ENCODE results near the gene CDH13.
A peak's percentile ranks its signal among the peaks of the same experiment; 100 is the strongest.

The CDH13 gene

DNA sequence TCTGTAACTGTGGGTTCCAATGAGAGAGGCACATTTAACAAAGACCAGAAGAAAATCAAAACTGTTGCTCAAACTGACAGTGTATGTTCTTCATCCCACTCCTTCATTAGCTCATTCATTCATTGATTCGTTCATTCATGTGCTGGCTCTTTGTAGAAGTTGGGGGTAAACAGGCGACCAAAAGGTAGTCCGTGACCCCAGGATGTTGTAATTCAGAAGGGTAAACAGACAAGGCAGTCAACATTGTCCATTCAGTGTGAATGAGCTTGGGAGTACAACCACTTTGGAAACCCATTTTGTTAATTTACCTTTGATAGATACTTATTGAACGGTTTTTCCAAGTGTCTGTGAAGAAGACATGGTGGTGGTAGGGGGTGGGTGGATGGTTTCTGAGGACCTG, 26.1 kb downstream of the CDH13 start:
- DNase-seq (ENCODE audit: low spot score): no peak

DNA sequence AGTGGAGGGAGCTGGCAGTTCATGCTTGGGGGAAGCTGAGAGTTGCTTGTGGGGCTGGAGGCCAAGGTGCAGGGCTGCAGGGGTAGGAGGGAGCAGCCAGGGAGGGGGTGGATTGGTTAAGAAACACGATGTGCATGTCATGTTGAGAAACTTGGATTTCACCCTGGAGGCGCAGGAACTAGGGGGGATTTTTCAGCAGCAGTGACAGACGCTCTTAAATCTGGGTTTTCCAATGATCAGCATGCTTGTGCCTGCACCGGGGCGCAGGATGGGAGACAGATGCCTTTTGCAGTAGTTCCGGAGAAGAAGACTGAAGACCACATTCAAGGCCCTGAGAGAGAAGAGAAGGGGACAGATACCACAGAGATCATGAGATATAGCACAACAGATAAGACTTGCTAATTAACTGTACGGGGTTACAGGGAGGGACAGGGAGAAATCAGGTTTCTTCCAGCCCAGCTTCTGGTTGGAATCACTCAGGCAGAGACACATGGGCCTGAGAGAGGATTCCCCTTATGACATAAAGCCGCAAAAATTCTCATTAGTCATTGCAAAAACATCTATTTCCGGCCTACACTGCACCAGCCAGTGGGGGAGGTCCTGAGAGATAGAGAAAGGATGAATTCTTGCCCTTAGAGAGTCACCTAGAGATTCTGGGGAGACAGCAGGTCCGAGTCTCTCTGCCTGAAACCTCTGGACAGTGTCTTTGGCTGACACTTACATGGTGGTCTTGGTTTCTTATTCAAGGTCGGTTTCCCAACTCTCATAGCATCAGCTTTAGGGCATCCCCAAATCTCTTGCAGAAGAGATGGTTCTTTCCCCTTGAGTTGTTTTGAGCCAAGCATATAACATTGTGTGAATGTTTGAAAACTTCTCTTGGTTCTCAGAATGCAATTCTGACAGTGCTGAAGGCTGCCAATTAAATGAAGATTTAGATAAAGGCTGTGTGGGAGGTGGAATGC, 27.1 kb downstream of the CDH13 start:
- DNase-seq (ENCODE audit: low spot score): peak; percentile 84

DNA sequence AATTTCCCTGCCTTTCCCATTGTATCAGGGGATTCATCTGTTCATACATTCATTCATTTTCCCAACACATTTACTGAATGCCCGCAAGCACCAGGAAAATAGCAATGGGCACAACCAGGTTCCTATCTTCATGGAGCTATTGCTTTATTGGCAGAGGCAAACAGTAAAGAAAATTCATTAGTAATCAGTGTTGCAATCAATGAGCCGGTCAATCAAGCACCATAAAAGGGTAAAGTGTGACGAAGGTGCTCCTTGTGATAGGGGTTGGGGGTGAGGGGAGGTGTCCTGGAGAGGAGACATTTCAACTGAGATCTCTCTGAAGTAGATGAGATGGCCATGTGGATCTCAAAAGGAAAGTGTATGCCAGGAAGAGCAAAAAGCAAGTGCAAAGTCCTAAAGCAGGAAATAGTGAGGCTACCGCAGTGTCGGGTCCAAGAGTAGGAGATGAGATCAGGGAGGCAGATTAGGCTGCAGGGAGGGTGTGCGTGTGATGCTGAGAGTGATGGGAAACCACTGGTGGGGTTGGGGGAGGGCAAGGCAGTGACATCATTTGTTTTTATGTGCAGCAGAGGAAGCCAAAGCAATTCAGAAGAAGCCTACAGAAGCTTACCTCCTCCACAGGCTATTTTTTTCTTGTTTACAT, 28.4 kb downstream of the CDH13 start:
- DNase-seq (ENCODE audit: low spot score): no peak

DNA sequence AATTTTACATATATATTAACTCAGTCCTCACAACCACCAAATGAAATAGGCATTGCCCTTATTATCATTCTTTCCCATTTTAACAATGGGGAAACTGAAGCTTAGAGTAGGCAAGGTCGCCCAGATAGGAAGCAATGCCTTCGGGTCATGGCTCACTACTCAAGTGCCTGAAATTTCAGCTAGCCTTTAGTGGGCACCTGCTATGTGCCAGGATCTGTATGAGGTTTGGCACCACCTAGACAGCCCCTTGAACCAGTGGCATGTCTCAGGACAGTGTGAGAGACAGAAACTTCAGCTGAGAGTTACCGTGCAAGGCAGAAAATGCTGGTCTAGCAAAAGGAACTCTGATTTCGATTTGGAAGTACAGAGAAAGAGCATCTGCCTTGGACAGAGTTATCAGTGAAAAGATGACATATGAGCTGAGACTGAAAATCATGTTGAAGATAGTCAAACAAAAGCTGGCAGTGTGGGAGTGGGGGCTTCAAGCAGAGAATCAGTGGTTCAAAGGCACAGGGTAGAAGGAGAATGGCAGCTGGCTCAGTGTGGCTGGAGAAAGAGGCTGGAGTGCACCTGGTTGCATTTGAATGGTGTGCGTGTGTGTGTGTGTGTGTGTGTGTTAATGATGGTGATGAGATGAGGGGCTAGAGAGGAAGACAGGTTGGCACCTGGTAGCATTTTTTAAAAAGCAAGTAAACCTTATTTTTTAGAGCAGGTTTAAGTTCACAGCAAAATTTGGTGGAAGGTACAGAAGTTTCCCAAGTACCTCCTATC, 29.1 kb downstream of the CDH13 start:
- DNase-seq (ENCODE audit: low spot score): no peak

DNA sequence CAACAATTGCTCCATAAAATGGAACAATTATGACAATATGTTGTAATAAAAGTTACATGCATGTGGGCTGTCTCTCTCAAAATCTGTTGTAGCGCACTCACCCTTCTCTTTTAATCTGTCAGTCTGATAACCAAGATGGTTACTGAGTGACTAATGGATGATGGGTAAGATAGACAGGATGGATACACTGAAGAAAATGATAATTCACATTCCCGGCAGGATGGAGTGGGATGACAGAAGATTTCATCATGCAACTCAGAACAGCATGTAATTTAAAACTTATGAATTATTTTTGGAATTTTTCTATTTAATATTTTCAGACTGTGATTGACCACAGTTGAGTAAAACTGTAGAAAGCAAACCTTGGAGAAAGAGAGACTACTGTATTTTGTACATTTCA, 30.5 kb downstream of the CDH13 start:
- DNase-seq (ENCODE audit: low spot score): peak; percentile 18

DNA sequence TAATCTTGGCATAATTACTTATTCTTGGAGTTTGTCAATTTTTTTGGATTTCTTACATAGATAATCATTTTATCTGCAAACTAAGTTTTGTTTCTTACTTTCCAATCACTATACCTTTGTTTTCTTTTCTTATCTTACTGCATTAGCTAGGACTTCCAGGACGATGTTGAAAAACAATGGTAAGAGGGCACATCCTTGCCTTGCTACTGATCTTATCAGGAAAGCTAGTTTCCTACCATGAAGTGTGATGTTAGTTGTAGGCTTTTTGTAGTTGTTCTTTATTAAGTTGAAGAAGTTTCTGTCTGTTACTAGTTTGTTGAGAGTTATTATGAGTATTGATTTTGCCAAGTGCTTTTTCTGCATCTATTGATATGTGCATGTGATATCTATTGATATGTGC, 31.0 kb downstream of the CDH13 start:
- DNase-seq (ENCODE audit: low spot score): no peak

DNA sequence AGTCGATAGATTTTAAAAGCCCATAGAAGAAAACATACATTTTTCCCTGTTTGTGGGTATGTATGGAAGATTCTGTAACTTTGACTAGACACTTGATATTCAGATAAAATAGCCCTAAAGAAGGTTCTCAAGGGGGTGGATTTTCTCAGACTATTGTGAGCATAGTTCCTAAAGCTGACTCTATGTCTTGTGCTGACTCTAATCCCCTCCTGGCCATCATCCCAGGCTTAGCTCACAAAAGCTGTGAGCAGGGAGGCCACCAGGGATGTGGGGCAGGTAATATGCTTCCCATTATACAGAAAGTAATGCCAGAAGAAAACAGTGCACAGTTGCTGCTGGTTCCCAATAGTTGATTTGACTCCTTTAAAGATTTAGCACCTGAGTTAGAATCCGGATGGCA, 32.0 kb downstream of the CDH13 start:
- no peak for DNase-seq (ENCODE audit: low spot score)

DNA sequence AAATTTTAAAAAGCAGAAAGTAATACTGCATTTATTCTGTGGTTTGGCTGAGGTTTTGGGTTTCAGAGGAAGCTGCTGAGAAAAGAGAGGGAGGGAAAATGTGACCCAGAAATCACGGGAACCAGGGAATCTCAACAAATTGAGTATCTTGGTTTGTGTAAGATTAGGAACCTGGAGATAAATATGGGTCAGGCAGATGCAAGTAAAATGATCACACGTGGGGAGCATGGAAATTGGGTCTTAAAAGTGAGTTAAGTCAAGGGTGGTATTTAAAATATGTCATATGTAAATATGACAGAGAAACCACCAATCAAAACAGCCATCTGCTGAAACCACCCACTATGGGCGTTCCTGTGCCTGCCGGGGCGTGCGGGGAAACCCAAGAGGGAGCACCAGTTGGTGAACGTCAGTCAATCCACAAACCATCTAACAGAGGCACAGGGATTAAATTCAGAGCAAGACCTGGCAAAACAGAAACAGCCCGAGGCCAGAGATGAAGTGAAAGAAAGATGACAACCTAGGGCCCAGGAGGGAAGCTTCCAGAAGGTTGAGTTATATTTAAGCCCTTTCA, 33.4 kb downstream of the CDH13 start:
- DNase-seq (ENCODE audit: low spot score): no peak

DNA sequence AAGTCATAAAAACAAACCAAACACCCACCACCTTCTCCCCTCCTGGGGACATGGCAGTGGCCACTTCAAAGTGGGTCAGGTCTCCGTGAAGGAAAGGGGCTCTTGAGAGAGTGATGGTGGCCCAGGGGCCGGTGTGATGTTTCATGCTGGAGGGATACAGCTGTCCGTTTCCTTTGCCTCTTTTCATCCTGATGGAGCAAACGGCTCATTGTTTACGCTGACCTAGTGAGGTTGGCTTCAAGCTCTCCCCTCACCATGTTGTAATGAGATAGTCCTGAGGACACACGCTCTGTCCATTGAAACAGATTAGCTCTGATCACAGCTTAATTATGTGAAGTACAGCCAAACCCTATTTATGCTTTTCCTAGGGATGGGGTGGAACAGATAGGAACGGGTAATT, 34.2 kb downstream of the CDH13 start:
- no peak for DNase-seq (ENCODE audit: low spot score)

DNA sequence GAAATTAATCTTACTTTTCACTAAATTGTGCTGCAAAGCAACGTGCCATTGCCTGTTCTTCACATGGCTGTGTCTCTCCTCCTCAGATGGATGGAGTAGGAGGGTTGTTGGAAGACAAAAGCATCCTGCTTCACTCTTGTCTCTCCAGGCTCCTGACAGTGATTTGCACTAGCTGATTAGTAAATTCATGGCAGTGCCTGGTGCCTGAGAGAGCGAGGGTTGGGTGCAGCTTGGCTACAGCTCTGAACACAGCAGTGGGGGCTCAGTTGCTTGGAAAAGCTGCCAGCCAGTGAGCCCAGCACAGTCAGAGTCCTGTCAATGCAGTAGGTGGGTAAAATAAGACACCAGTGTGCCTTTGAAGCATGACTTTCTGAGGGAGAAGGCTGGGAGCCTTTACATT, 37.4 kb downstream of the CDH13 start:
- no peak for DNase-seq (ENCODE audit: low spot score)

DNA sequence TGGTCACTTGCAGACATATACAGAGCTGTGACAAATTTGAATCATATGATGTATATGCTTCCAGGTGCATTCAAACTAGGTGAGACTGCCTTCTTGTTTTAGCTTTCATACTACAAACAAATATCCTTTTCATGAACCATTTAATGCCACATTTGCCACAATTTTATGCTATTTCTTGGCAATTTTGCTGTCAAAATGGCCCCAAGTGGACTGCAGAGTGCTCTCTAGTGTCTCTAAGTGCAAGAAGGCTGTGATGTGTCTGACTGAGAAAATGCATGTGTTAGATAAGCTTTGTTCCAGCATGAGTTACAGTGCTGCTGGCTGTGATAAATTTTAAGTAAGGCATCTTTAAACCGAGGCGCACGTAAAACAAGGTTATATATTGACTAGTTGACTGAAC, 38.3 kb downstream of the CDH13 start:
- DNase-seq (ENCODE audit: low spot score): no peak

DNA sequence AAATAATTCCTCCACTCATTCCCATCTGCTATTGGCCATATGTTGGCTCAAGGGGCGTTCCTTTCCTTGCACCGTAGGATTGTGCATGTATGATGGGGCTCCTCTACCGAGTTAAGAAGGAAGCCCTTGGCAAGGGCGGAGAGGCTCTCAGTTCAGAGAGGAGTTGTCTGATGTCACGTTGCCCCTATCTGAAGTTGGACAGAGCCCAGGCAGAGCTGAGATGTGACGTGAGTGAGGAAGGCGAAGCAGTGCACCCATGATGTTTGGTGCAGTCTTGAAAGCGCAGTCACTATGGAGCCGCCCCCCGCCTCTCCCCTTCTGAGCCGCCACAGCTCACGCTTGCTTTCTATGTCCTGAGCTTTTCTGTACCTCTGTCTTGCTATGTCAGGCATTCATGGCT, 40.7 kb downstream of the CDH13 start:
- no peak for DNase-seq (ENCODE audit: low spot score)

DNA sequence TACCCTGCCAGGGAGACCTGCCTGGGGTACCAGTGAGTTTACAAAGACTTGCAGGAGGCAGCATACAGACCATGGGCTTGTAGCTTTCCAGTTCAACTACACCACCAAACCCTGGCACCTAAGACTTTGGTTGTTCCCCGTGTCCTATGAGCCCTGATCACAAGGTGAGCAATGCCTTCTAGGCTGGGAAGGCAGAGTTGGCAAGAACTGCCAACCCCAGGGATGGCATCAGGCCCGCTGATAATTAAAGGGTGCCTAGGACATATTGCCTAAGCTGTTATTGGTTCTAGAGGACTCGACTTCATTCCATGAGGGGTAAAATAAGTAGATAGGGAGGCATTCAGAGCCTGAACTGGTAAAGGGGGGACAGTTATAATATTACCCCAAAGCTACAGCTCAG, 41.3 kb downstream of the CDH13 start:
- no peak for DNase-seq (ENCODE audit: low spot score)

DNA sequence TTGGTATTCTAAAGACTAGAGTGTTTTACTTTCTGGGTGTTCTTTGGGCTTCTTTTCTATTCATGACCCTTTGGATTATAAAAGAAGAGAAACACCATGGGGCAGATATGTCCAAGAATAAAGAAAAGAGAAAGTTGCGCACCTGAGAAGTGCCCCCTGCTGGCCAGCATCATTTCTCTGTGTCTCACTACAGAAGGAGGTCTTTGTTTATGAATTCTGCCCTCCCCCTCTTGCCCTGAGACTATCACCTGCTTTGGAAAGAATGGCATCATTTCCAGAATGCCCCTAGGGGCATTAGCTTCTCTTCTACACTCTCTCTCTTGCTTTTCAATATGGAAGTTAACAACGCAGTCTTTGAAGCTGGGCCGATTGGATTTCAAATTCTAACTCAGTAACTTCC, 45.0 kb downstream of the CDH13 start:
- no peak for DNase-seq (ENCODE audit: low spot score)

DNA sequence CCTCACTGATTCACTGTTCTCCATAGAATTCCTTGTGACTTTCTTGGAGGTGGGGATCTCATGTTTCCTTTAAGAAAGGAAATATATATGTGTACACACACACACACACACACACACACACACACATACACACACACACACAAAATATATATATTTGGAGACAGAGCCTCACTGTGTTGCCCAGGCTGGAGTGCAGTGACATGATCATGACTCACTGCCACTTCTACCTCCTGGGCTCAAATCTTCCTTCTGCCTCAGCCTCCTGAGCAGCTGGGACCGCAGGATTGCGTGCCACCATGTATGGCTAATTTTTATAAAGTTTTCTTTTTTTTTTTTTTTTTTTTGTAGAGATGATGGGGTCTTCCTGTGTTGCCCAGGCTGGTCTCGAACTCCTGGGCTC, 45.9 kb downstream of the CDH13 start:
- DNase-seq (ENCODE audit: low spot score): no peak

DNA sequence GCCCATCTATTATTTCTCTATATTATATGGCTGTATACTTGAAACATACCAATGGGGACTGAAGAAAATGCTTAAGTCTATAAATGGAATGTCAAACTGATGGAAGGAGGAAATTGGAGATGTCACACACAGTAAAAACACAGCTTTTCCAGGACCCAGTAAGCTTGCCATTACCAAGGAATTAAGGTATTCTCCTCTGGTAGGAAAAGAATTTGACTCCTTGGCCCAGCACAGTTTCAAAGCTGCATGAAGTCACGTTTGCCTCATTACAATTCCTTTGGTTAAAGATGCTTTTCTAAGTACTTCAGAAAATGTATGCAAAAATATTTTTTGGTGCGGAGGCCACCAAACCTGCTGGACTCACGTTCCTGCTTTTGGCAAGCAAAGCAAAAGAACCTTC, 48.5 kb downstream of the CDH13 start:
- no peak for DNase-seq (ENCODE audit: low spot score)

DNA sequence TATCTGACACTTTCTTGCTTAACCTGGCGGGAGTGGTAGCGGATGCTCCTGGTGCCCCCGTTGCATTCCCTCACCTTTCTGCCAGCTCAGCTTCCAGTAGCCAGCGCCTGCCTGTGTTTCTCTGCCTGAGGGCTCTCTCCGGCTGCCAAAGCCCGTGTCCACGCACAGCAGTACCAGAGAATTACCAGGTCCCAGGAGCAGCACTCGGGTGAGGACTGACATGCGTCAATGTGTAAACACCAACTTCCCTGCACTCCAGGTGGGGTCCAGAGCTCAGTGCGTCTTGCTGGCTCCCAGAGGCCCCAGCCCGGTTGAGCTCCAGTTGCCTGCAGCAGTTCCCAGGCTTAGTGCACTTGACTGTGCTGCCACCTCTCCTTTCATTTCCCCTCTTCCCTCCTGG, 54.8 kb downstream of the CDH13 start:
- DNase-seq (ENCODE audit: low spot score): no peak

DNA sequence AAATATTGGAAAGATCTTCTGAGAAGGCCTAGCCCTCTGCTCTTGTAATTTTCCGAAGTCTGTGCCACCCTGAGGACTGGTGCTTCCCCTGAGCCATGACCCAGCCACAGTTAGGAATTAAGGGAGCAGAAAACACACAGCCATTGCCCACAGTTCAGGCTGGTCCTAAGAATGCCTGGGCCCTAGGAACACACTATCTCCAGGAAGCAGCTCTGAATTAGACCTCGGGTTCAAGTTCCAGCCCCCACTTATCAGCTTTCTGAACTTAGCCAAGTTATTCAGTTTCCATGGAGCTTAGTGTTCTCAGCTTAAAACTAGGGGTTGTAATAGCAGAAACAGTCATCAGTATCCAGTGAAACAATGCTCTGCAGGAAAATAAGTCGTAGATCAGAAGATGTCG, 56.0 kb downstream of the CDH13 start:
- DNase-seq (ENCODE audit: low spot score): no peak

DNA sequence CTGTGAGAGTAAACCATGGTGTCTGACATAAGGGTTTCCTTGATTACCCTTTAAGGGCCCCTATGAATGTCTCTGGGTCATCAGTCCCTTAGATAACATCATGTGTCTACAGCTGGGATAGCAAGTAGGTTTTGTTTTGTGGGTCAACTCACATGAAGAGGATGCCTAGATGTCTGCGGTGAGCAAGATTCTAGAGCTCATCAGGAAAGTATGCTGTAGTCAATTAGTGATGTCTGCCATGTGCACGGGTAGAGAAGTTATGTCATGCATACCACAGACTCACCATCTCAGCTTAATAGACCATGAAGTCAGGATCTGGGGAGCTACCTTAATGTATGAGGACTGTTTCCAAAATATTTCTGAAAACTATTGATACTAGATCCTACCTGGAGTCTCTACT, 57.5 kb downstream of the CDH13 start:
- no peak for DNase-seq (ENCODE audit: low spot score)

DNA sequence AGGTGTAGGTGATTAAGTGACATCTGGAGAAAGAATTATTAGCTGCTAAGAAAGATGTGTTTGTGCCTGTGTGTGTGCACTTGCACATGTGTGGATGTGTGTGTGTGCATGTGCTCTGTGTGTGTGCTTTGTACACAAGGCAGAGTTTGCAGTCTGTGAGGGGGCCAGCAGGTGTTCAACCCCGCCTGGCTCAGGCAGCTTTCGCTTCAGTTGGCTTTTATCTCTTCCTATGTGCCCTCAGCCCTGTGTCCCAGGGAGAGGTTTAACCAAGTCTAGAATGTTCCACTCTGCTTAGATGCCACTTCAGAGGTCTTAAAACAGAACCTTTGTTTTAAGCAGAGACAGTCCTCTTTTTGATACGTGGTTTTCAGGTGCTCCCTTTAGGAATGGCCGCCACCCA, 58.8 kb downstream of the CDH13 start:
- DNase-seq (ENCODE audit: low spot score): no peak

DNA sequence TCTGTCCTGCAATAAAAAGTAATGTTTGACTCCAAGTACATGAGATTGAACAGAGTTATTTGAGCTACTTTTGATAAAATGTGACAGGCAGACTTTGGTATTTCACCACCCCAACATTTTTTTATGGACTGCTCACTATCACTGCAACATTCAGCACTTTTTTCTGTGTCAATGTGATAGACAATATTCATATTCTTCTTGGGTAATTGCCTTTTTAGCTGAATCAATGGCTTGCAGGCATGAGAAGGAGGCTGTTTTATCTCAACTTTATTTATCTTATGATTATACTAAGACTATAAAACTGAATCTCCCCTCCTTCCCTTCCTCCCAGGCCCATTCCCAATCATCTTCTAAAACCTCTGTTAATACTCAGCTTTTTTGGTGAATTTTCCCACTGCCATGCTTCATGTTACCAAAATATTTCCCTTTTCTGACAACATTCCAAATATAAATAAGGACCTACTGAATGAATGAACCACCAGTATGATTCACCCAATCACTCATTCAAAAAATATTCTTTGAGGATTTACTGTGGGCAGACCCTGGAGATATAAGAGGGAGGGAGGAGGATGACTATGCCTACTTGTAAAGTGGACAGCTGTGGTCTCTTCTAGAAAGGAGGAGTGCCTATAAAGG, 67.6 kb downstream of the CDH13 start:
- DNase-seq (ENCODE audit: low spot score): no peak

DNA sequence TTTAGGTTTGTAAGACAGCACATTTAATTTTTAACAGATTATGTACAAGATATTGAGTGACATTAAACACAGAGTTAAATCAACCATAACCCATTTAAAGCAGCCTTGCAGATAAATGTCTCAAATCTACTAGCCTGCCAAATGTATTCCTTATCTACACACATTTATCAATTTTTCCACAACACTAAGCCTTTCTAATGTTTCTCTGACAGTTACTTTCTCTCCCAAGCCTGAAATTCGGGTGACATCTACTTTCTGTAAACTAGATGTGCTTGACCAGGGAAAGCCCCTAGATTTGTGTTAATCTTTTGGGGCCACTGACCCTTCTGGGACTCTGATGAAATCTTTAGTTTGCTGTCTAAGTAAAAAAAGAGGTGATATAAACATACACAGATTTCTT, 69.0 kb downstream of the CDH13 start:
- DNase-seq (ENCODE audit: low spot score): no peak
